NCI-H1930 (cell line): Measurements from ENCODE around the gene C22orf23.

Experiments
- DNase-seq, 2 experiments: peaks; one replicate each; lab custom pipeline; 2025; lab: John Stamatoyannopoulos, UW

The C22orf23 gene

GRCh38 chr22:37898441-37899181, 54.8 kb downstream of the C22orf23 start:
- no peak for DNase-seq

DNA sequence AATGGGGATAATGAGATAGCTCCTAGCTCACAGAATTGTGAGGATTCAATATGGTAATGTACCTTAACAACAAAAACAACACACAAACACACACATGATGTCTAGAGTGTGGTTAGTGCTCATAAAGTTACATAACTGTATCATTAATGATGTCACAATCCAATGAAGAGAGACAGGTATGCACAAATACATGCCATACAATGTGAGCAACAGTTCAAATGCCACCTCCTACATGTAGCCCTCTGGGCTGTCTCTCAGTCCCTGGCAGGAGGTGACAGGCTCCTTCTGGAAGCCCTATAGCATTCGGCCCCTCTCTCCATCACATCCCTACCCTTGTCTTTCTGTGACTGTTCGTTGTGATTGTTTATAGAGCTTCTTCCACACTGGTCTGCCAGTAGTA, 55.6 kb downstream of the C22orf23 start:
- no peak for DNase-seq

DNA sequence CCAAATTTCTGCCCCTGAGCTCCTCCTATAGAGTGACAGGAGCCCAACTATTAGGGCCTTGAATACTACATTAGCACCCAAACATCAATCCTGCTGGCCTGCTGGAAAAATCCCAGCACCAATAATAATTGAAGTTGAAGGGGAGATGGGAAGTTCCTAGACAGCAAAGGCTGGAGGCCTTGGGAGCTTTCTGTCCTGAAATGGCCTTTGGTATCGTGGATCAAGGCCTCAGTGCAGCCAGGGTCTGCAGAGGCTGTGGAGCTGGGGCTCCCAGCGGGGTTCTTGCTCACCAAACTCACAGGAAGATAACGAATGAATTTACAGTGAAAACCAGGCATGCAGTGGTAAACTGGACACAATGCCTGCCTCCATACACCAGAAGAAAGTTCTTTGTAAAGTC, 56.5 kb downstream of the C22orf23 start:
- DNase-seq = no peak

- DNase-seq = no peak
These were observed 57.2 kb downstream of the C22orf23 start for GRCh38 chr22:37896181-37896592.

GRCh38 chr22:37894939-37895670, 58.3 kb downstream of the C22orf23 start:
- no peak for DNase-seq

- DNase-seq = no peak
These were observed 59.8 kb downstream of the C22orf23 start for GRCh38 chr22:37893583-37893983.
